Germinal center (tissue), 1 donor: ENCODE results near the gene ADD1.

Experiments used
- DNase-seq: peaks from one replicate; pipeline ENCODE4 v3.0.0; 2012; ENCODE audit warnings: mixed read lengths, low spot score

The ADD1 gene

GRCh38 chr4:2843263-2843940 is at the start of gene ADD1:
Gene ADD1, plus strand, starts transcription at chr4:2843844. Its CDS starts 32,072 bp downstream, at chr4:2875916.
- DNase-seq, result peak; percentile 99

GRCh38 chr4:2794486-2795299 is 49.0 kb upstream of the ADD1 start:
- DNase-seq, result no peak

GRCh38 chr4:2795300-2795892 is 48.2 kb upstream of the ADD1 start:
- no peak for DNase-seq

GRCh38 chr4:2795893-2796848 is 47.5 kb upstream of the ADD1 start:
- DNase-seq, result no peak

GRCh38 chr4:2796849-2797544 is 46.6 kb upstream of the ADD1 start:
- no peak for DNase-seq

- no peak for DNase-seq
Observed at GRCh38 chr4:2797545-2798305, 45.9 kb upstream of the ADD1 start.

- DNase-seq, result no peak
Observed at GRCh38 chr4:2798399-2799223, 45.0 kb upstream of the ADD1 start.

- DNase-seq, result no peak
Observed at GRCh38 chr4:2799224-2799911, 44.3 kb upstream of the ADD1 start.

GRCh38 chr4:2799971-2800690 is 43.5 kb upstream of the ADD1 start:
- no peak for DNase-seq

GRCh38 chr4:2800691-2801596 is 42.7 kb upstream of the ADD1 start:
- DNase-seq, result peak; percentile 52

GRCh38 chr4:2802618-2803531 is 40.8 kb upstream of the ADD1 start:
- no peak for DNase-seq

GRCh38 chr4:2803624-2804448 is 39.8 kb upstream of the ADD1 start:
- DNase-seq, result no peak

GRCh38 chr4:2804449-2804972 is 39.1 kb upstream of the ADD1 start:
- no peak for DNase-seq

GRCh38 chr4:2804973-2805501 is 38.6 kb upstream of the ADD1 start:
- no peak for DNase-seq
